HCT116 (cell line): ENCODE measurements around the gene F2R. TPM values are rescaled to one million over a fixed set of nuclear protein-coding genes. Genes with fewer than 3 reads are reported as not detected.

ENCODE experiments used
- ATAC-seq: fragments of 200-7000 bp; cut with Tn5 transposase; 2 replicates; pipeline ENCODE4 v1.9.1; 2020; ENCODE audit warnings: mild to moderate bottlenecking, moderate library complexity
- BruUV-seq: library from RNA; stranded (reverse); fragments of 400-500 nt; replicated peaks from 2 replicates; lab custom pipeline; 2021; lab: Mats Ljungman, UMichigan
- CTCF ChIA-PET: fragments of 300-600 bp; sonication (Branson Sonifier 250); formaldehyde crosslinking; loops from one replicate; lab custom pipeline; 2021; ENCODE audit warnings: antibody characterized with exemption; lab: Charles Lee
- POLR2A ChIA-PET: fragments of 300-600, 350-600 bp; sonication (Branson Sonifier 250); formaldehyde crosslinking; loops from one replicate; lab custom pipeline; 2021; ENCODE audit warnings: antibody characterized with exemption; lab: Charles Lee
- RAD21 ChIA-PET, 2 experiments: fragments of 300-600 bp; sonication (Branson Sonifier 250); formaldehyde crosslinking; loops; one replicate each; lab custom pipeline; 2023; ENCODE audit warnings: low total read pairs in 2 of 2; ENCODE audit not compliant: uncharacterized antibody in 2 of 2, unreplicated experiment in 2 of 2, low non-redundant PET in 1 of 2; lab: Charles Lee
- DNase-seq: peaks from one replicate; pipeline ENCODE4 v3.0.0-alpha.2; 2010; ENCODE audit warnings: low read depth, low spot score
- H2AFZ ChIP-seq: fragments of 200-600 bp; shearing (Covaris generic), sonication (generic); 2 replicates; pipeline ENCODE4 v1.6.1; 2017; ENCODE audit warnings: low read depth, mixed run types, mixed read lengths, antibody characterized with exemption, low read length; ENCODE audit not compliant: poor library complexity, severe bottlenecking
- H3K27ac ChIP-seq: 2 replicates; pipeline ENCODE4 v1.5.1; 2012; ENCODE audit warnings: low read depth, low read length
- H3K27me3 ChIP-seq: fragments of 200-600 bp; sonication (generic); 2 replicates; pipeline ENCODE4 v1.6.1; 2016; ENCODE audit warnings: mixed run types, low read length, mixed read lengths; ENCODE audit not compliant: insufficient read depth
- H3K36me3 ChIP-seq, 2 experiments: fragments of 200-500 bp in 1 of 2; fragments of 200-600 bp in 1 of 2; sonication (Bioruptor generic) in 1 of 2; sonication (generic) in 1 of 2; 2 replicates each; pipeline versions ENCODE4 v1.5.1 to v1.6.1; 2014 to 2016; ENCODE audit warnings: low read length in 2 of 2, inconsistent platforms in 1 of 2, mixed read lengths in 1 of 2, mixed run types in 1 of 2; ENCODE audit not compliant: insufficient read depth in 2 of 2, control insufficient read depth in 1 of 2
- H3K4me1 ChIP-seq, 2 experiments: fragments of 200-600 bp in 1 of 2; sonication (generic) in 1 of 2; 2 replicates each; pipeline versions ENCODE4 v1.5.1 to v1.6.1; 2012 to 2017; ENCODE audit warnings: low read length in 2 of 2, inconsistent platforms in 1 of 2, mild to moderate bottlenecking in 1 of 2, mixed read lengths in 1 of 2, mixed run types in 1 of 2, moderate library complexity in 1 of 2; ENCODE audit not compliant: insufficient read depth in 2 of 2, control insufficient read depth in 1 of 2
- H3K4me2 ChIP-seq: fragments of 200-600 bp; sonication (generic); 2 replicates; pipeline ENCODE4 v1.6.1; 2017; ENCODE audit warnings: mixed run types, low read length, mixed read lengths
- H3K4me3 ChIP-seq, 2 experiments: fragments of 200-600 bp in 1 of 2; sonication (generic) in 1 of 2; replicated peaks in 1 of 2; 2 replicates each; pipeline ENCODE4 v1.5.1; 2011 to 2016; ENCODE audit warnings: low read length in 2 of 2, control low read depth in 1 of 2, low read depth in 1 of 2, mild to moderate bottlenecking in 1 of 2, mixed read lengths in 1 of 2, mixed run types in 1 of 2
- H3K79me2 ChIP-seq: fragments of 200-600 bp; sonication (generic); 2 replicates; pipeline ENCODE4 v1.6.1; 2017; ENCODE audit warnings: mild to moderate bottlenecking, mixed run types, low read length, moderate library complexity, mixed read lengths; ENCODE audit not compliant: insufficient read depth
- H3K9ac ChIP-seq: fragments of 200-600 bp; sonication (generic); 2 replicates; pipeline ENCODE4 v1.6.1; 2016; ENCODE audit warnings: low read length, mixed read lengths
- H3K9me2 ChIP-seq: fragments of 200-600 bp; sonication (generic), shearing (Covaris generic); 2 replicates; pipeline ENCODE4 v1.6.1; 2017; ENCODE audit warnings: mixed run types, mild to moderate bottlenecking, moderate library complexity; ENCODE audit not compliant: insufficient read depth
- H3K9me3 ChIP-seq, 2 experiments: fragments of 200-500 bp in 1 of 2; fragments of 200-600 bp in 1 of 2; sonication (Bioruptor generic) in 1 of 2; sonication (generic) in 1 of 2; 2 replicates each; pipeline ENCODE4 v1.6.1; 2014 to 2017; ENCODE audit warnings: low read length in 2 of 2, mixed read lengths in 2 of 2, inconsistent platforms in 1 of 2, low read depth in 1 of 2, mild to moderate bottlenecking in 1 of 2, mixed run types in 1 of 2, moderate library complexity in 1 of 2; ENCODE audit not compliant: control insufficient read depth in 1 of 2, insufficient read depth in 1 of 2
- H4K20me1 ChIP-seq: fragments of 200-600 bp; sonication (generic), shearing (Covaris generic); 2 replicates; pipeline ENCODE4 v1.6.1; 2017; ENCODE audit warnings: mixed run types, mild to moderate bottlenecking, moderate library complexity; ENCODE audit not compliant: insufficient read depth
- CTCF ChIP-seq, 3 experiments: fragments of 200-600 bp in 1 of 3; sonication (generic) in 1 of 3; IDR thresholded peaks in 2 of 3; conservative IDR thresholded peaks in 1 of 3; 2 replicates each; pipeline ENCODE4 v1.5.1; 2012 to 2017; ENCODE audit warnings: low read depth in 2 of 3, low read length in 2 of 3, antibody characterized with exemption in 1 of 3, borderline replicate concordance in 1 of 3, control low read depth in 1 of 3, mild to moderate bottlenecking in 1 of 3, mixed read lengths in 1 of 3, mixed run types in 1 of 3, moderate library complexity in 1 of 3; ENCODE audit not compliant: insufficient read depth in 1 of 3
- ELF1 ChIP-seq: IDR thresholded peaks from 2 replicates; pipeline ENCODE4 v1.6.1; 2012; ENCODE audit warnings: low read depth, borderline replicate concordance
- EZH2 ChIP-seq: fragments of 200-600 bp; sonication (generic); IDR thresholded peaks from 2 replicates; pipeline ENCODE4 v1.6.1; 2017; ENCODE audit warnings: antibody characterized with exemption, mixed run types
- MAX ChIP-seq: IDR thresholded peaks from 2 replicates; pipeline ENCODE4 v1.6.1; 2012
- POLR2A ChIP-seq: IDR thresholded peaks from 2 replicates; pipeline ENCODE4 v1.7.0; 2011; ENCODE audit warnings: borderline replicate concordance; ENCODE audit not compliant: insufficient read depth, insufficient read length; ENCODE audit errors: extremely low read depth
- RAD21 ChIP-seq: IDR thresholded peaks from 2 replicates; pipeline ENCODE4 v1.6.1; 2012; ENCODE audit warnings: low read depth, mild to moderate bottlenecking
- SP1 ChIP-seq: IDR thresholded peaks from 2 replicates; pipeline ENCODE4 v1.6.1; 2012; ENCODE audit warnings: low read depth
- SRF ChIP-seq: IDR thresholded peaks from 2 replicates; pipeline ENCODE4 v1.6.1; 2012; ENCODE audit warnings: low read depth
- TCF7L2 ChIP-seq: IDR thresholded peaks from 2 replicates; pipeline ENCODE4 v1.7.0; 2011; ENCODE audit warnings: borderline replicate concordance, inconsistent platforms; ENCODE audit not compliant: insufficient read depth, insufficient read length; ENCODE audit errors: extremely low read depth
- YY1 ChIP-seq: IDR thresholded peaks from 2 replicates; pipeline ENCODE4 v1.6.1; 2011; ENCODE audit warnings: low read length, low read depth, moderate library complexity, mild to moderate bottlenecking; ENCODE audit not compliant: insufficient replicate concordance; ENCODE audit errors: extremely low read depth
- ZNF274 ChIP-seq: fragments of 200-500 bp; sonication (Bioruptor generic); IDR thresholded peaks from 2 replicates; pipeline ENCODE4 v1.6.1; 2014; ENCODE audit warnings: mild to moderate bottlenecking, low read depth, low read length, inconsistent platforms
- intact Hi-C: fragments of 100-400 bp; cut with micrococcal nuclease; formaldehyde crosslinking; loops from 2 replicates; pipeline ENCODE4 v1.10.0; 2022
- total RNA-seq: library from RNA; stranded (reverse); gene quantifications from one replicate; pipeline ENCODE4 v1.2.1, GENCODE V29; 2021; ENCODE audit not compliant: unreplicated experiment

F2R gene
- total RNA-seq, 1 experiment from 2014 or later = 16.6 TPM

- Histone ChIP-seq H2AFZ (no peak overlapping the region), H3K4me3 (no peak overlapping the region), H3K27me3 (no peaks in the 10 kb centered on the region), H3K27ac (no peak overlapping the region), H4K20me1 (no peaks in the 10 kb centered on the region), H3K79me2 (no peaks in the 10 kb centered on the region), H3K9me2 (no peaks in the 10 kb centered on the region), H3K9ac (no peak overlapping the region), H3K9me3 (no peaks in the 10 kb centered on the region), H3K4me2 (no peak overlapping the region), H3K4me1 (peaks cover 12 to 47% of the 10 kb centered on the region in 2 experiments), H3K36me3 (no peaks in the 10 kb centered on the region)
- intact Hi-C loops = no loop called here
- no peak for TF ChIP-seq POLR2A
- TF ChIP-seq CTCF (IDR thresholded peaks at IDR 0.05 in 2 of 3, conservative IDR thresholded peaks at IDR 0.05 in 1 of 3; ENCODE audit: borderline replicate concordance in 1 of 3, insufficient read depth in 1 of 3, low read depth in 2 of 3, low read length in 2 of 3) = no peak
- no peak for TF ChIP-seq ELF1
- no peak for TF ChIP-seq EZH2
- TF ChIP-seq SRF = no peak
- TF ChIP-seq ZNF274 = no peak
- TF ChIP-seq MAX = no peak
- no peak for TF ChIP-seq TCF7L2
- TF ChIP-seq YY1 = no peak
- no peak for TF ChIP-seq RAD21
- no peak for TF ChIP-seq SP1
- POLR2A ChIA-PET = no interaction called here
- RAD21 ChIA-PET = no interaction called here
- ATAC-seq (no peak), DNase-seq (no peak)
- CTCF ChIA-PET = no interaction called here
- BruUV-seq = no TSS peak
Measured at GRCh38 chr5:76781775-76782174, 65.8 kb downstream of the F2R start.
